T-cell (primary cell): ENCODE measurements around the gene SH3GL3. TPM values are rescaled to one million over a fixed set of nuclear protein-coding genes. Genes with fewer than 3 reads are reported as not detected.

ENCODE experiments used
- ATAC-seq, 4 experiments: fragments of 200-7000 bp in 3 of 4; fragments of 150-1000 bp in 1 of 4; cut with Tn5 transposase; replicated peaks in 1 of 4; 1 replicate in 3 of 4; 2 replicates in 1 of 4; pipeline ENCODE4 v1.10.0; 2021; ENCODE audit warnings: moderate library complexity in 3 of 4, mild to moderate bottlenecking in 2 of 4, moderate number of reproducible peaks in 1 of 4
- CTCF ChIA-PET, 2 donors: fragments of 300-600 bp; sonication (Branson Sonifier 250); formaldehyde crosslinking; loops; one replicate each; lab custom pipeline; 2022; ENCODE audit warnings: antibody characterized with exemption in 2 of 2; lab: Charles Lee
- POLR2A ChIA-PET, 2 donors: fragments of 300-600 bp; sonication (Branson Sonifier 250); formaldehyde crosslinking; loops; one replicate each; lab custom pipeline; 2022; ENCODE audit warnings: antibody characterized with exemption in 2 of 2; lab: Charles Lee
- DNase-seq, 35 experiments: peaks; one replicate each; pipeline versions ENCODE4 v3.0.0 to v3.0.0-alpha.2; 2013 to 2023
- H3K27ac ChIP-seq: one replicate; pipeline ENCODE4 v1.5.1; 2013; ENCODE audit warnings: low read length
- H3K27me3 ChIP-seq, 2 experiments: replicated peaks in 1 of 2; 1 replicate in 1 of 2; 2 replicates in 1 of 2; pipeline versions ENCODE4 v1.6.1 to v1.7.0; 2013; ENCODE audit warnings: low read length in 1 of 2, mixed read lengths in 1 of 2; ENCODE audit not compliant: control insufficient read depth in 2 of 2, insufficient read depth in 2 of 2; ENCODE audit errors: extremely low read depth in 1 of 2
- H3K36me3 ChIP-seq, 2 donors: 1 replicate in 1 of 2; 2 replicates in 1 of 2; pipeline versions ENCODE4 v1.6.1 to v1.7.0; 2013; ENCODE audit warnings: low read length in 1 of 2; ENCODE audit not compliant: control insufficient read depth in 2 of 2, insufficient read depth in 1 of 2; ENCODE audit errors: extremely low read depth in 1 of 2
- H3K4me1 ChIP-seq, 2 experiments: 1 replicate in 1 of 2; 2 replicates in 1 of 2; pipeline versions ENCODE4 v1.6.1 to v1.7.0; 2013; ENCODE audit warnings: low read length in 2 of 2, mixed read lengths in 1 of 2; ENCODE audit not compliant: insufficient read depth in 2 of 2, control insufficient read depth in 1 of 2; ENCODE audit errors: extremely low read depth in 1 of 2
- H3K4me3 ChIP-seq, 2 donors: 1 replicate in 1 of 2; 2 replicates in 1 of 2; pipeline versions ENCODE4 v1.5.1 to v1.7.0; 2013; ENCODE audit warnings: mild to moderate bottlenecking in 2 of 2, low read length in 1 of 2, moderate library complexity in 1 of 2; ENCODE audit not compliant: control insufficient read depth in 1 of 2; ENCODE audit errors: extremely low read depth in 1 of 2
- H3K9me3 ChIP-seq: 2 replicates; pipeline ENCODE4 v1.7.0; 2013
- H3K27ac Mint-ChIP-seq, 2 donors: one replicate each; pipeline ENCODE4 v1.8.0; 2020 to 2021; ENCODE audit warnings: mild to moderate bottlenecking in 2 of 2, mixed read lengths in 2 of 2
- H3K27me3 Mint-ChIP-seq, 2 donors: one replicate each; pipeline ENCODE4 v1.8.0; 2021 to 2022; ENCODE audit warnings: mixed read lengths in 2 of 2
- H3K36me3 Mint-ChIP-seq: one replicate; pipeline ENCODE4 v1.8.0; 2021; ENCODE audit warnings: mixed read lengths
- H3K4me1 Mint-ChIP-seq, 3 donors: one replicate each; pipeline ENCODE4 v1.8.0; 2020 to 2022; ENCODE audit warnings: mixed read lengths in 3 of 3, mild to moderate bottlenecking in 1 of 3
- H3K4me3 Mint-ChIP-seq, 3 donors: one replicate each; pipeline ENCODE4 v1.8.0; 2020 to 2022; ENCODE audit warnings: mild to moderate bottlenecking in 3 of 3, mixed read lengths in 3 of 3, moderate library complexity in 3 of 3
- H3K9me3 Mint-ChIP-seq, 3 donors: one replicate each; pipeline ENCODE4 v1.8.0; 2020 to 2022; ENCODE audit warnings: mixed read lengths in 3 of 3
- WGBS: methylation state at CpG from one replicate; pipeline ENCODE4 v1.1.5; 2013; ENCODE audit warnings: missing lambda C conversion rate; ENCODE audit not compliant: insufficient coverage; 5-methylcytosine and 5-hydroxymethylcytosine counted together
- total RNA-seq, 35 experiments: library from RNA in 6 of 35; stranded (reverse) in 6 of 35; fragments of 120-200 nt in 1 of 35; gene quantifications; one replicate each; pipeline versions ENCODE4 v1.2.1 to v1.2.4 and lab custom pipeline; 2013 to 2026

Gene SH3GL3, protein sequence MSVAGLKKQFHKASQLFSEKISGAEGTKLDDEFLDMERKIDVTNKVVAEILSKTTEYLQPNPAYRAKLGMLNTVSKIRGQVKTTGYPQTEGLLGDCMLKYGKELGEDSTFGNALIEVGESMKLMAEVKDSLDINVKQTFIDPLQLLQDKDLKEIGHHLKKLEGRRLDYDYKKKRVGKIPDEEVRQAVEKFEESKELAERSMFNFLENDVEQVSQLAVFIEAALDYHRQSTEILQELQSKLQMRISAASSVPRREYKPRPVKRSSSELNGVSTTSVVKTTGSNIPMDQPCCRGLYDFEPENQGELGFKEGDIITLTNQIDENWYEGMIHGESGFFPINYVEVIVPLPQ
- not detected for total RNA-seq
- total RNA-seq (2013) = not detected
- 0 to 0.07 (median 0) reads per million in 29 experiments for total RNA-seq (lab: John Stamatoyannopoulos, UW)

DNA sequence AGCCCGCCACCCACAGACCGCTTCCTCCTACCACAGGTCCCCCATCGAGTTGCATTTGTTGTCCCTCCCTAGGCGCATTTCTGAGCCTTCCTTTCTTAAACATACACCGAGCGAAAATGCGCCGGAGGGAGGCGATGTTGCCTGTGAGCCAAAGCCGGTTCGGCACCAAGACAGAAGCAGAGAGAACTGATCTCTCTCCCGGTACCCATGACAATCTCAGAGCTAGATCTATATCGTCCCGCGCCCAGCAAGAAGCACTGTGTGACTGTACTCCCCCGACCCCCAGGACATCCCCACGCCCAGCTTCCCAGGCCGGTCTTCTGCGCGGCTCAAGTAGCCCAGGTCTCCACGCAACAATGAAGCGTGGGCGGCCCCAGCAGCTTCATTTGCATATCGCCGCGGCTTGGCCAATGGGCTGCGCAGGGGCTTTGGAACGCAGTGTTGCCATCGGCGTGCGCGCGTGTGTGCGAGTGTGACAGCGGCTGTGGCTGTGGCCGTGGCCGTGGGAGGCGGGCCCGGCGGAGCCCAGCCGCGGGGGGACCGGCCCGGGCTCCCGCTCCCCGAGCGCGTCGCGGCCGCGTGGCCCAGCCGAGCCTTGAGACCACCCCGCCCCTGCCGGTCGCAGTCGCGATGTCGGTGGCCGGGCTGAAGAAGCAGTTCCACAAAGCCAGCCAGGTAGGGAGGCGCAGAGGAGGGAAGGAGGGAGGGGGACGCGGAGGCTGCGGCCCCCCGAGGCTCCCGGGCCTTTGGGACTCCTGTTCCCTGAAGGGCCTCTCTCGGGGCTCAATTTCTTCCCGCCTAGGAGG, at the start of gene SH3GL3:
Gene SH3GL3 (plus strand): TSS at position 438 of the 806 bp plus-strand sequence. CDS start 193 bp downstream, at position 631.
- H3K4me3 ChIP-seq = peak within 1 kb of the TSS in 1 of 2 donors; percentile 66
- Mint-ChIP-seq H3K4me3 (peak within 1 kb of the TSS; percentile 61 to 79 (median 68)), H3K27ac (no peak within 1 kb of the TSS), H3K9me3 (no peaks in the 10 kb centered on the region), H3K36me3 (no peaks in the 10 kb centered on the region), H3K4me1 (peaks cover 6 to 19% (median 11%) of the 10 kb centered on the region in 3 donors), H3K27me3 (peaks cover 30 to 42% of the 10 kb centered on the region in 2 donors)
- ChIA-PET CTCF (no interaction called here), POLR2A (no interaction called here)
- ATAC-seq (peak; percentile 66 to 91 (median 74)), DNase-seq (peak in 26 of 35 experiments; percentile 4 to 58 (median 20))
- H3K27ac ChIP-seq = no peak within 1 kb of the TSS
- WGBS = 1% methylated on average over 62 of the region's 68 CpGs
- peaks cover 9 to 34% of the 10 kb centered on the region in 2 experiments for H3K27me3 ChIP-seq
- H3K4me1 ChIP-seq = peaks cover 6 to 12% of the 10 kb centered on the region in 2 experiments
- no peaks in the 10 kb centered on the region for H3K36me3 ChIP-seq
- no peaks in the 10 kb centered on the region for H3K9me3 ChIP-seq

DNA sequence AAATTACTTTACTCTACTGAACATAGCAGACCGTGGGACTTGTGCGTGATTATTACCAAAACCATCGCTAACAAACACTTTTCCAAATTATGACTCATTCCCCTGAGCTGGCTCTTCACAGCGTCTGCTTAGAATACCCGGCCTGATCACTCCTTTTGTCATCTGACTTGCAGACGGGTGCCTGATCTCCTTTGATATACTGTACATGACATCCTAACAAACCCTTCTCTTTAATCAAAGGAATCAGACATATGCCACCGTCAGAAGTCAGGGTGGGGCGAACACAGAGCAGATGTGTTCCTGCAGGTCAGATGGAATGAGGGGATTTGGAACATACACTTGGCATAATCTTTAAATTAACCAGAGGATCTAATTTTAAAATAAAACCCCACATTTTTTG, 48.5 kb upstream of the SH3GL3 start:
- Mint-ChIP-seq H3K27me3 (peaks cover 13 to 19% of the 10 kb centered on the region in 2 donors), H3K4me3 (no peak overlapping the region), H3K9me3 (no peaks in the 10 kb centered on the region), H3K36me3 (no peaks in the 10 kb centered on the region), H3K4me1 (no peaks in the 10 kb centered on the region), H3K27ac (no peak overlapping the region)
- DNase-seq = no peak
- Histone ChIP-seq H3K4me1 (no peaks in the 10 kb centered on the region), H3K27me3 (peaks cover 4% of the 10 kb centered on the region in 2 experiments), H3K4me3 (no peak overlapping the region), H3K9me3 (no peaks in the 10 kb centered on the region), H3K36me3 (no peaks in the 10 kb centered on the region), H3K27ac (no peak overlapping the region)
- POLR2A ChIA-PET = no interaction called here
- no peak for ATAC-seq
- 100% methylated on average over 3 of the region's 8 CpGs for WGBS
- CTCF ChIA-PET = no interaction called here

GRCh38 chr15:83404121-83404520, 43.0 kb upstream of the SH3GL3 start:
- Histone ChIP-seq H3K9me3 (no peaks in the 10 kb centered on the region), H3K27ac (no peak overlapping the region), H3K4me1 (no peaks in the 10 kb centered on the region), H3K36me3 (no peaks in the 10 kb centered on the region), H3K27me3 (peaks cover 0 to 3% of the 10 kb centered on the region in 2 experiments), H3K4me3 (no peak overlapping the region)
- peaks cover 6 to 13% of the 10 kb centered on the region in 2 donors for H3K27me3 Mint-ChIP-seq
- no peak overlapping the region for H3K27ac Mint-ChIP-seq
- no peak for ATAC-seq
- DNase-seq = no peak
- H3K4me1 Mint-ChIP-seq = no peaks in the 10 kb centered on the region
- H3K4me3 Mint-ChIP-seq = no peak overlapping the region
- no peaks in the 10 kb centered on the region for H3K9me3 Mint-ChIP-seq
- ChIA-PET POLR2A (no interaction called here), CTCF (no interaction called here)
- no peaks in the 10 kb centered on the region for H3K36me3 Mint-ChIP-seq
- 44% methylated on average over 2 of the region's 3 CpGs for WGBS

DNA sequence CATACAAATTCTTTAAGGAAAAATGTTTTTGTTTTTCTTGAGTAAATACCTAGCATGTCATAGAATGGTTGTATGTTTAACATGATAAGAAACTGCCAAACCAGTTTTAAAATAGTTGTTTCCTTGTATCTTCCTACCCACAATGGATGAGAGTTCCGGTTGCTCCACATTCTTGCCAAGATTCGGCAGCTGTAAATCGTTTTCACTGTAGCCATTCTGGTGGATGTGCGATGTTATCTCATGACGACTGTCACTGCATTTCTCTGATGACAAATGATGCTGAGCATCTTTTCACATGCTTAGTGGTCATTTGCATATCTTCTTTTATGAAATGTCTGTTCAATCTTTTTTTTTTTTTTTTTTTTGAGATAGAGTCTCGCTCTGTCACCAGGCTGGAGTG, 36.6 kb upstream of the SH3GL3 start:
- Mint-ChIP-seq H3K27ac (no peak overlapping the region), H3K36me3 (no peaks in the 10 kb centered on the region), H3K27me3 (peaks cover 6 to 19% of the 10 kb centered on the region in 2 donors), H3K9me3 (peaks cover 0 to 4% (median 0%) of the 10 kb centered on the region in 3 donors), H3K4me3 (no peak overlapping the region), H3K4me1 (no peaks in the 10 kb centered on the region)
- ChIA-PET CTCF (no interaction called here), POLR2A (no interaction called here)
- Histone ChIP-seq H3K9me3 (no peaks in the 10 kb centered on the region), H3K27ac (no peak overlapping the region), H3K36me3 (no peaks in the 10 kb centered on the region), H3K4me1 (no peaks in the 10 kb centered on the region), H3K4me3 (no peak overlapping the region), H3K27me3 (peaks cover 0 to 3% of the 10 kb centered on the region in 2 experiments)
- no CpG with 5 or more reads among the region's 6 CpGs for WGBS
- ATAC-seq (no peak), DNase-seq (no peak)

DNA sequence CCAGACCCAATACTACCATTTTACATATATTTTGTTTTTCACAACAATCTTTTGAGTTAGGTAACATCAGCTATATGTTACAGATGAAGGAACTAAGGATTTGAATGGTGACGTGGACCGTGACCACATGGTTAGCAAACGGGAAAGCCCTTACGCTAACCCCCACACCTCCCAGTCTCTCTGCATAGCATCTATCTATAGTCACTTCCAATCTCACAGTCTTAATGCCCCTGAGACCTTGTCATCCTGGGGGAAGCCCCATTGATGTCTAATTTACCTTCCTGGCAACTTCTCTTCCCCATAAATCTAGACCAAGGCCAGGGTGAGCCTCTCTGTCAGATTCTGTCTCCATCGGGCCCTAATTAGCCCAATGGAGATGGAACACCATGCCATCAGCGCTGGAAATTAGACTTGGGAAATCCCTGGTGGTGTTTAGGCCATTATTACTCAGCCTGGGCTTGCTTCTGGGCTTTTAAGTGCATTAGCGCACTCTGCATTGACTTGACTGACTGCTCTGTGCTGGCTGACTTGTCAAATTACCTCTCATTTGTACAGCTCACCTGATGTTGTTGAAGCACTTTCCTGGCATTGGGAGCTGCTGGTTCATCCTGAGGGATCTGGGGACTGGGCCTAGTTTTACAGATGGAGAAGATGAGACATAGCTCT, 34.0 kb upstream of the SH3GL3 start:
- 71% methylated on average over 4 of the region's 7 CpGs for WGBS
- H3K4me3 ChIP-seq = no peak overlapping the region
- H3K9me3 Mint-ChIP-seq = peaks cover 0 to 4% (median 0%) of the 10 kb centered on the region in 3 donors
- H3K36me3 ChIP-seq = no peaks in the 10 kb centered on the region
- H3K4me1 ChIP-seq = no peaks in the 10 kb centered on the region
- H3K27ac Mint-ChIP-seq = no peak overlapping the region
- ChIA-PET POLR2A (no interaction called here), CTCF (no interaction called here)
- H3K27me3 ChIP-seq = no peaks in the 10 kb centered on the region
- ATAC-seq (no peak), DNase-seq (no peak)
- H3K36me3 Mint-ChIP-seq = no peaks in the 10 kb centered on the region
- no peaks in the 10 kb centered on the region for H3K4me1 Mint-ChIP-seq
- H3K9me3 ChIP-seq = no peaks in the 10 kb centered on the region
- H3K27ac ChIP-seq = no peak overlapping the region
- H3K4me3 Mint-ChIP-seq = no peak overlapping the region
- peaks cover 6 to 13% of the 10 kb centered on the region in 2 donors for H3K27me3 Mint-ChIP-seq

DNA sequence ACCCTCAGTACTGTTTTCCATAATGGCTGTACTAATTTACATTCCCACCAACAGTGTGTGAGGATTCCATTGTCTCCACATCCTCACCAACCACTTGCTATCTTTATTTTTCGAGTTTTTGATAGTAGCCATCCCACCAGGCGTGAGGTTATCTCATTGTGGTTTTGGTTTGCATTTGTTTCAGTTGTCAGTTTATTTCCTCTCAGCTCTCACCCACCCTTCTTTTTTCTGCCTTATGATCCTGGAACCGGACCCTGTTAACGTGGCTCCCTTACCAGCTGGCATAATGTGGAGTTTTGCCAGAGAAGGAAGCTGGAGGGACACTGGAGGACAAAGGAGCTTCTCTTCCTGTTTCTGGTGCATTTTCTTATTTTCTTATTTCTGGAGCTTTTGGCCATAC, 25.1 kb upstream of the SH3GL3 start:
- H3K9me3 ChIP-seq = no peaks in the 10 kb centered on the region
- CTCF ChIA-PET = interaction anchor here in 1 of 2 donors (1.0 kb wide), 1 partner anchor 142 kb away, joined by 3 read pairs; no protein-coding TSS in a partner anchor
- H3K36me3 ChIP-seq = no peaks in the 10 kb centered on the region
- no peak overlapping the region for H3K27ac ChIP-seq
- peaks cover 2 to 4% of the 10 kb centered on the region in 2 experiments for H3K27me3 ChIP-seq
- Mint-ChIP-seq H3K27ac (no peak overlapping the region), H3K27me3 (peaks cover 24 to 31% of the 10 kb centered on the region in 2 donors), H3K36me3 (no peaks in the 10 kb centered on the region), H3K4me3 (no peak overlapping the region), H3K9me3 (no peaks in the 10 kb centered on the region), H3K4me1 (no peaks in the 10 kb centered on the region)
- WGBS = no CpG with 5 or more reads among the region's 4 CpGs
- POLR2A ChIA-PET = no interaction called here
- H3K4me3 ChIP-seq = no peak overlapping the region
- no peak for DNase-seq
- ATAC-seq = no peak
- no peaks in the 10 kb centered on the region for H3K4me1 ChIP-seq
